T-cell (primary cell): ENCODE results near the gene CORO1C. TPM values are rescaled to one million over a fixed set of nuclear protein-coding genes. Genes with fewer than 3 reads are reported as not detected.
"Not testable (repeated sequence)": the region's sequence is repeated elsewhere in the genome, so short reads cannot be mapped to it uniquely, and the experiment has no call there.

Source experiments
- ATAC-seq, 4 experiments: fragments of 200-7000 bp in 3 of 4; fragments of 150-1000 bp in 1 of 4; cut with Tn5 transposase; replicated peaks in 1 of 4; 1 replicate in 3 of 4; 2 replicates in 1 of 4; pipeline ENCODE4 v1.10.0; 2021; ENCODE audit warnings: moderate library complexity in 3 of 4, mild to moderate bottlenecking in 2 of 4, moderate number of reproducible peaks in 1 of 4
- CTCF ChIA-PET, 2 donors: fragments of 300-600 bp; sonication (Branson Sonifier 250); formaldehyde crosslinking; loops; one replicate each; lab custom pipeline; 2022; ENCODE audit warnings: antibody characterized with exemption in 2 of 2; lab: Charles Lee
- POLR2A ChIA-PET, 2 donors: fragments of 300-600 bp; sonication (Branson Sonifier 250); formaldehyde crosslinking; loops; one replicate each; lab custom pipeline; 2022; ENCODE audit warnings: antibody characterized with exemption in 2 of 2; lab: Charles Lee
- DNase-seq, 35 experiments: peaks; one replicate each; pipeline versions ENCODE4 v3.0.0 to v3.0.0-alpha.2; 2013 to 2023
- H3K27ac ChIP-seq: one replicate; pipeline ENCODE4 v1.5.1; 2013; ENCODE audit warnings: low read length
- H3K27me3 ChIP-seq, 2 experiments: replicated peaks in 1 of 2; 1 replicate in 1 of 2; 2 replicates in 1 of 2; pipeline versions ENCODE4 v1.6.1 to v1.7.0; 2013; ENCODE audit warnings: low read length in 1 of 2, mixed read lengths in 1 of 2; ENCODE audit not compliant: control insufficient read depth in 2 of 2, insufficient read depth in 2 of 2; ENCODE audit errors: extremely low read depth in 1 of 2
- H3K36me3 ChIP-seq, 2 donors: 1 replicate in 1 of 2; 2 replicates in 1 of 2; pipeline versions ENCODE4 v1.6.1 to v1.7.0; 2013; ENCODE audit warnings: low read length in 1 of 2; ENCODE audit not compliant: control insufficient read depth in 2 of 2, insufficient read depth in 1 of 2; ENCODE audit errors: extremely low read depth in 1 of 2
- H3K4me1 ChIP-seq, 2 experiments: 1 replicate in 1 of 2; 2 replicates in 1 of 2; pipeline versions ENCODE4 v1.6.1 to v1.7.0; 2013; ENCODE audit warnings: low read length in 2 of 2, mixed read lengths in 1 of 2; ENCODE audit not compliant: insufficient read depth in 2 of 2, control insufficient read depth in 1 of 2; ENCODE audit errors: extremely low read depth in 1 of 2
- H3K4me3 ChIP-seq, 2 donors: 1 replicate in 1 of 2; 2 replicates in 1 of 2; pipeline versions ENCODE4 v1.5.1 to v1.7.0; 2013; ENCODE audit warnings: mild to moderate bottlenecking in 2 of 2, low read length in 1 of 2, moderate library complexity in 1 of 2; ENCODE audit not compliant: control insufficient read depth in 1 of 2; ENCODE audit errors: extremely low read depth in 1 of 2
- H3K9me3 ChIP-seq: 2 replicates; pipeline ENCODE4 v1.7.0; 2013
- H3K27ac Mint-ChIP-seq, 2 donors: one replicate each; pipeline ENCODE4 v1.8.0; 2020 to 2021; ENCODE audit warnings: mild to moderate bottlenecking in 2 of 2, mixed read lengths in 2 of 2
- H3K27me3 Mint-ChIP-seq, 2 donors: one replicate each; pipeline ENCODE4 v1.8.0; 2021 to 2022; ENCODE audit warnings: mixed read lengths in 2 of 2
- H3K36me3 Mint-ChIP-seq: one replicate; pipeline ENCODE4 v1.8.0; 2021; ENCODE audit warnings: mixed read lengths
- H3K4me1 Mint-ChIP-seq, 3 donors: one replicate each; pipeline ENCODE4 v1.8.0; 2020 to 2022; ENCODE audit warnings: mixed read lengths in 3 of 3, mild to moderate bottlenecking in 1 of 3
- H3K4me3 Mint-ChIP-seq, 3 donors: one replicate each; pipeline ENCODE4 v1.8.0; 2020 to 2022; ENCODE audit warnings: mild to moderate bottlenecking in 3 of 3, mixed read lengths in 3 of 3, moderate library complexity in 3 of 3
- H3K9me3 Mint-ChIP-seq, 3 donors: one replicate each; pipeline ENCODE4 v1.8.0; 2020 to 2022; ENCODE audit warnings: mixed read lengths in 3 of 3
- WGBS: methylation state at CpG from one replicate; pipeline ENCODE4 v1.1.5; 2013; ENCODE audit warnings: missing lambda C conversion rate; ENCODE audit not compliant: insufficient coverage; 5-methylcytosine and 5-hydroxymethylcytosine counted together
- total RNA-seq, 35 experiments: library from RNA in 6 of 35; stranded (reverse) in 6 of 35; fragments of 120-200 nt in 1 of 35; gene quantifications; one replicate each; pipeline versions ENCODE4 v1.2.1 to v1.2.4 and lab custom pipeline; 2013 to 2026

Gene CORO1C
- total RNA-seq, 5 donors from 2014 or later (not counting 1 experiment from before 2014, with no cell fraction given): 7.4 to 11.4 (median 8.7) TPM

DNA sequence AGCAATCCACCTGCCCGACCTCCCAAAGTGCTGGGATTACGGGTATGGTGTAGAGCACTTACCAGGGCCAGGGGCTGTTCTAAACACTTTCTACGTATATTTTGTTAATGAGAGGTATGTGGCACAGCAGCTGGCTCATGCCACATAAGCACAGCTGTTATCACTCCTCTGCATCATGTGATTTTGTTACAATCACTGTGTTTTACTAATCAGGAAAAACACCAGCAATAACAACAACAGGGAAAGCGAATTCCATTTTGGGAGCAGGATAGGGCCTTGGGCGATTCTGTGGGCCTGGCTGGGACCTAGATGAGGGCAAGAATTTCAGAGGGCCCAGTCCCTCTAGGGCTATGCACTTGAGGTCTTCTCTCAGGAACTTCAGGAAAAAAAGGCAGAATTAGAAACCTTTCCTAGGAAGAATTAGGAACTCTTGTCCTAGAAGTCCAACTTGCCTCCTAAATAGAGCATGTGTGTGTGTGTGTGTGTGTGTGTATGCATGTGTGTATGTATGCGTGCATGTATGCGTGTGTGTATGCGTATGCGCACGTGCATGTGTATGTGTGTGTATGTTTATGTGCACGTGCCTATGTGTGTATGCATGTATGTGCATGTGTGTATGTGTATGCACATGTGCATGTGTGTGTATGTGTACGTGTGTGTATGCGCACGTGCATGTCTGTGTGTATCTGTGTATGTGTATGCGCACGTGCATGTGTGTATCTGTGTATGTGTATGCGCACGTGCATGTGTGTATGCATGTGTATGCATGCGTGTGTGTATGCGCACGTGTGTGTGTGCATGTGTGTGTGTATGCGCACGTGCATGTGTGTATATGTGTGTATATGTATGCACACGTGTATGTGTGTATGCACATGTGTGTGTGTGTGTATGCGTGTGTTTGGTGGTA, 41.8 kb upstream of the CORO1C start:
- DNase-seq (no peak), ATAC-seq (no peak)
- Histone ChIP-seq H3K4me3 (no peak overlapping the region), H3K27ac (no peak overlapping the region), H3K27me3 (peaks cover 0 to 28% of the 10 kb centered on the region in 2 experiments), H3K9me3 (no peaks in the 10 kb centered on the region), H3K36me3 (no peaks in the 10 kb centered on the region), H3K4me1 (peaks cover 0 to 9% of the 10 kb centered on the region in 2 experiments)
- Mint-ChIP-seq H3K27me3 (peaks cover 0 to 12% of the 10 kb centered on the region in 2 donors), H3K4me1 (peaks cover 3 to 5% (median 3%) of the 10 kb centered on the region in 3 donors), H3K27ac (no peak overlapping the region), H3K4me3 (no peak overlapping the region), H3K9me3 (no peaks in the 10 kb centered on the region), H3K36me3 (no peaks in the 10 kb centered on the region)
- WGBS: 97% methylated on average over 22 of the region's 25 CpGs
- ChIA-PET POLR2A (interaction anchor here in 1 of 2 donors (0.6 kb wide), 1 partner anchor 9 kb away, joined by 3 read pairs; no protein-coding TSS in a partner anchor), CTCF (no interaction called here)

- H3K27me3 Mint-ChIP-seq: peaks cover 0 to 12% of the 10 kb centered on the region in 2 donors
- ChIA-PET CTCF (interaction anchor here in 1 of 2 donors (1.3 kb wide), 1 partner anchor 107 kb away, joined by 3 read pairs; no protein-coding TSS in a partner anchor), POLR2A (interaction anchor here in 1 of 2 donors (0.6 kb wide), 1 partner anchor 229 kb away, joined by 4 read pairs; no protein-coding TSS in a partner anchor)
- H3K4me1 Mint-ChIP-seq: peaks cover 3 to 5% (median 3%) of the 10 kb centered on the region in 3 donors
- Histone ChIP-seq H3K36me3 (no peaks in the 10 kb centered on the region), H3K27me3 (peaks cover 0 to 28% of the 10 kb centered on the region in 2 experiments), H3K4me1 (peaks cover 0 to 9% of the 10 kb centered on the region in 2 experiments), H3K4me3 (no peak overlapping the region), H3K9me3 (no peaks in the 10 kb centered on the region), H3K27ac (no peak overlapping the region)
- no peak for DNase-seq
- H3K9me3 Mint-ChIP-seq: no peaks in the 10 kb centered on the region
- no peak overlapping the region for H3K27ac Mint-ChIP-seq
- WGBS: 85% methylated on average over 2 of the region's 2 CpGs
- H3K4me3 Mint-ChIP-seq: no peak overlapping the region
- no peaks in the 10 kb centered on the region for H3K36me3 Mint-ChIP-seq
- no peak for ATAC-seq
These were observed 40.9 kb upstream of the CORO1C start for GRCh38 chr12:108772247-108772646.

DNA sequence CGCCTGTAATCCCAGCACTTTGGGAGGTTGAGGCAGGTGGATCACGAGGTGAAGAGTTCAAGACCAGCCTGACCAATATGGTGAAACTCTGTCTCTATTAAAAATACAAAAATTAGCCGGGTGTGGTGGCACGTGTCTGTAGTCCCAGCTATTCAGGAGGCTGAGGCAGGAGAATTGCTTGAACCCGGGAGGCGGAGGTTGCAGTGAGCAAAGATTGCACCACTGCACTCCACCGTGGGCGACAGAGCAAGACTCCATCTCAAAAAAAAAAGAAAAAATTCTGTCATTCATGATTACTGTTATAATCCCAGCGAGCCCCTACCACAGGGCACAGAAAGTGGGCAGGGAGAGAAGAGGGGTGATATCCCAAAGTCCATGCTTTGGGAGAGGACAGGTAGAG, 40.5 kb upstream of the CORO1C start:
- DNase-seq, H3K27ac ChIP-seq, H3K4me1 ChIP-seq, H3K4me3 ChIP-seq, H3K4me1 Mint-ChIP-seq, ATAC-seq, H3K27ac Mint-ChIP-seq, H3K4me3 Mint-ChIP-seq, H3K9me3 ChIP-seq, H3K9me3 Mint-ChIP-seq, H3K36me3 ChIP-seq, H3K36me3 Mint-ChIP-seq: not testable (repeated sequence)
- ChIA-PET POLR2A (interaction anchor here in 1 of 2 donors (0.6 kb wide), 1 partner anchor 229 kb away, joined by 4 read pairs; no protein-coding TSS in a partner anchor), CTCF (interaction anchor here in 1 of 2 donors (1.3 kb wide), 1 partner anchor 107 kb away, joined by 3 read pairs; no protein-coding TSS in a partner anchor)
- WGBS: no CpG with 5 or more reads among the region's 9 CpGs
- H3K27me3 Mint-ChIP-seq: peaks cover 0 to 12% of the 10 kb centered on the region in 2 donors
- H3K27me3 ChIP-seq: peaks cover 0 to 28% of the 10 kb centered on the region in 2 experiments

DNA sequence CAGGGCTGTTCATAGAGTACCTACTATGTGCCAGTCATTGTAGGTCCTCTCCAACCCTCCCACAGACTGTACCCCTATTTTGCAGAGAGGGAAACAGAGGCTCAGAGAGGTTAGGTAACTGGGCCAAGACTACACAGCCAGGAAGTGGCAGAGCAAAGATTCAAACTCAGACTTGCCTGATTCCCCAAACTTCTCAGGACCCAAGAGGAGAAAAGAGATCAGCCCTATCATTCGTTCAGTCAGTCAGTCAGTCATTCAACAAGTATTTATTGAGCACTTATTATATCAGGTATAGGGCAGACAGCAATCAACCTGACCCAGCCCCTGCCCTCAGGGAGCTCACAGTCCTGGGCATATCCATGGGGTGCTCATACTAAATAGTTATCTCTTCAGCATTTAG, 39.6 kb upstream of the CORO1C start:
- ChIA-PET POLR2A (no interaction called here), CTCF (interaction anchor here in 1 of 2 donors (1.3 kb wide), 1 partner anchor 106 kb away, joined by 3 read pairs; no protein-coding TSS in a partner anchor)
- Mint-ChIP-seq H3K9me3 (no peaks in the 10 kb centered on the region), H3K4me1 (peaks cover 3 to 5% (median 3%) of the 10 kb centered on the region in 3 donors), H3K4me3 (no peak overlapping the region), H3K27me3 (peaks cover 0 to 12% of the 10 kb centered on the region in 2 donors), H3K36me3 (no peaks in the 10 kb centered on the region), H3K27ac (no peak overlapping the region)
- Histone ChIP-seq H3K36me3 (no peaks in the 10 kb centered on the region), H3K4me3 (no peak overlapping the region), H3K9me3 (no peaks in the 10 kb centered on the region), H3K27me3 (peaks cover 0 to 28% of the 10 kb centered on the region in 2 experiments), H3K27ac (no peak overlapping the region), H3K4me1 (peaks cover 0 to 9% of the 10 kb centered on the region in 2 experiments)
- DNase-seq (no peak), ATAC-seq (no peak)
- no CpG with 5 or more reads among the region's 1 CpG for WGBS

- DNase-seq (no peak), ATAC-seq (no peak)
- Mint-ChIP-seq H3K36me3 (no peaks in the 10 kb centered on the region), H3K27ac (no peak overlapping the region), H3K27me3 (peaks cover 0 to 12% of the 10 kb centered on the region in 2 donors), H3K9me3 (no peaks in the 10 kb centered on the region), H3K4me3 (no peak overlapping the region), H3K4me1 (peaks cover 3 to 5% (median 3%) of the 10 kb centered on the region in 3 donors)
- H3K27me3 ChIP-seq: peaks cover 0 to 28% of the 10 kb centered on the region in 2 experiments
- ChIA-PET POLR2A (no interaction called here), CTCF (no interaction called here)
- H3K36me3 ChIP-seq: no peaks in the 10 kb centered on the region
- no peak overlapping the region for H3K4me3 ChIP-seq
- 92% methylated on average over 4 of the region's 11 CpGs for WGBS
- no peaks in the 10 kb centered on the region for H3K9me3 ChIP-seq
- peaks cover 0 to 9% of the 10 kb centered on the region in 2 experiments for H3K4me1 ChIP-seq
- no peak overlapping the region for H3K27ac ChIP-seq
These were observed 39.0 kb upstream of the CORO1C start for GRCh38 chr12:108770269-108770829.
